Lower leg skin (tissue), 4 donors: ENCODE data around the gene SMC1B. TPM values are rescaled to one million over a fixed set of nuclear protein-coding genes. Genes with fewer than 3 reads are reported as not detected.
"Not testable (repeated sequence)": the region's sequence is repeated elsewhere in the genome, so short reads cannot be mapped to it uniquely, and the experiment has no call there.

Source experiments
- DNase-seq, 2 donors: peaks; one replicate each; pipeline ENCODE4 v3.0.0-alpha.2; 2019; ENCODE audit warnings: low spot score in 2 of 2
- H3K4me3 ChIP-seq: fragments of 200-600 bp; sonication (generic); 2 replicates; pipeline ENCODE4 v1.5.1; 2017; ENCODE audit warnings: mild to moderate bottlenecking, low read depth; ENCODE audit not compliant: poor library complexity, severe bottlenecking
- POLR2A ChIP-seq, 2 donors: fragments of 450-650 bp; IDR thresholded peaks; one replicate each; pipeline ENCODE4 v1.6.1; 2016 to 2017; ENCODE audit warnings: antibody characterized with exemption in 2 of 2, mild to moderate bottlenecking in 1 of 2, moderate library complexity in 1 of 2
- WGBS, 2 donors: methylation state at CpG; one replicate each; pipeline ENCODE4 v1.1.5; 2018; 5-methylcytosine and 5-hydroxymethylcytosine counted together
- intact Hi-C: fragments of 100-400 bp; cut with DNase I; formaldehyde crosslinking; loops from one replicate; pipeline ENCODE4 v1.15.0; 2023; ENCODE audit warnings: low total_unique reads
- total RNA-seq, 4 donors: library from RNA; depleted of rRNA; stranded (reverse); fragments of >200 nt; gene quantifications; one replicate each; pipeline ENCODE4 v1.1.0, GENCODE V29; 2016
- TF ChIP-seq, protein P1 (sequence below), 3 donors: fragments of 450-650 bp; IDR thresholded peaks; one replicate each; pipeline ENCODE4 v1.5.1; 2016; ENCODE audit warnings: antibody characterized with exemption in 3 of 3, mild to moderate bottlenecking in 3 of 3, moderate library complexity in 2 of 3

The SMC1B gene
- total RNA-seq, 4 donors from 2014 or later, result not detected

DNA sequence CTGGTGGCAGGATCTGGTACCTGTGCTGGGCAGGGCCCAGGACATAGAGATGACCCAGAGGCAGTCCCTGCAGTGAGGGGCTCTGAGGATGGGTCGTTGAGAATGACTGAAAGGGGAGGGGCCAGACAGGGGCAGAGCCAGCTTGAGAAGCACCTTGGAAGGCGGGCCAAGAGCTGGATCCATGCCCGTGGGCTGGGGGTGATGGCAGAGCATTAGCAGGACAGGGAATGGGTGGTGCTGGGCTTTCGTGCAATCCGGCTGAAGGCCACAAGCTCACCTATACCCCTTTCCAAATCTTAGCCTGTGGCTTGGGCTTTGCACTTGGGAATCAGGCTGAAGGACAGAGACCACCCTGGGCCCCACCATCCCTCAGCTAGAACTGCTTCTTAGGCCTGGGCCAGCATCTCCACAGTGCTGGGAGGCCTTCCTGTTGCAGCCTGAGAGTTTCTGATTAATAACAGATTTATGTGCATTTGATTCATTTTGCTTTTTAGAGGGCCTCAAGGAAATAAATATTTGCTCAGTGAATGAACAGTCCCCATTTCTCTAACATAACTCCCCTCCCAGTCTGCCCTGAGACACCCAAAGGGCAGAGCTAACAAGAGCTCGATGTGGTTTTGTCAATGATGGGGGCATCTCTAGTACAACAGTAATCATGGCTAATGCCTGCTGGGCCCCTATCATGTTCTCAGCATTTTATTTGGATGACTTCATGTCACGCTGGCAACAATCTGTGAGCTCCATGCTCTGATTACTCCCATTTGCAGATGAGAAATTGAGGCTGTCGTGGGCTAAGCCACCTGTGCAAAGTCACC, 39.4 kb upstream of the SMC1B start:
- no peak for DNase-seq
- intact Hi-C loops, result no loop called here
- no peak for TF ChIP-seq POLR2A (IDR thresholded peaks at IDR 0.05)
- TF ChIP-seq, protein P1, sequence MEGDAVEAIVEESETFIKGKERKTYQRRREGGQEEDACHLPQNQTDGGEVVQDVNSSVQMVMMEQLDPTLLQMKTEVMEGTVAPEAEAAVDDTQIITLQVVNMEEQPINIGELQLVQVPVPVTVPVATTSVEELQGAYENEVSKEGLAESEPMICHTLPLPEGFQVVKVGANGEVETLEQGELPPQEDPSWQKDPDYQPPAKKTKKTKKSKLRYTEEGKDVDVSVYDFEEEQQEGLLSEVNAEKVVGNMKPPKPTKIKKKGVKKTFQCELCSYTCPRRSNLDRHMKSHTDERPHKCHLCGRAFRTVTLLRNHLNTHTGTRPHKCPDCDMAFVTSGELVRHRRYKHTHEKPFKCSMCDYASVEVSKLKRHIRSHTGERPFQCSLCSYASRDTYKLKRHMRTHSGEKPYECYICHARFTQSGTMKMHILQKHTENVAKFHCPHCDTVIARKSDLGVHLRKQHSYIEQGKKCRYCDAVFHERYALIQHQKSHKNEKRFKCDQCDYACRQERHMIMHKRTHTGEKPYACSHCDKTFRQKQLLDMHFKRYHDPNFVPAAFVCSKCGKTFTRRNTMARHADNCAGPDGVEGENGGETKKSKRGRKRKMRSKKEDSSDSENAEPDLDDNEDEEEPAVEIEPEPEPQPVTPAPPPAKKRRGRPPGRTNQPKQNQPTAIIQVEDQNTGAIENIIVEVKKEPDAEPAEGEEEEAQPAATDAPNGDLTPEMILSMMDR (IDR thresholded peaks at IDR 0.05), result no peak
- H3K4me3 ChIP-seq, result no peak overlapping the region
- WGBS, 2 donors, result 65 to 70% methylated on average over 8 of the region's 8 CpGs

DNA sequence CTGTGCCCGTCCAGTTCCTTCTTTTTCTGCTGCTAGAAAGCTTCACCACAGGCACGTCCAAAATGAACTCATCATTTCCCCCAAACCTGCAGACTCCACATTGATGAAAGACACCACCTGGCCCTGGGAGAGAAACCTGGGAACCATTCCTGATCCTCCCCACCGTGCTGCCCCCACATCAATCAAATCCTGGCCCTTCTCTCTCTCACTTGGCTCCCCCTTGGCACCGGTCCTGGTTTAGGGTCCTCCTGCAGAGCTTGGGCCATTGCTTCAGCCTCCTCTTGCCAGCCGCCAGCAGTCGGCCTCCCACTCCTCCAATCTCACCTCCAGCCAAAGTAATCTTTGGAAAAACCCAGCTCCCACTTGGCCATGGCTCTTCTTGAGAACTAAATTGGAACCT, 38.6 kb upstream of the SMC1B start:
- WGBS, 2 donors, result 69 to 83% methylated on average over 6 of the region's 6 CpGs
- no peak overlapping the region for H3K4me3 ChIP-seq
- TF ChIP-seq POLR2A (IDR thresholded peaks at IDR 0.05), result no peak
- TF ChIP-seq, protein P1 (IDR thresholded peaks at IDR 0.05), result no peak
- no peak for DNase-seq
- intact Hi-C loops, result no loop called here

DNA sequence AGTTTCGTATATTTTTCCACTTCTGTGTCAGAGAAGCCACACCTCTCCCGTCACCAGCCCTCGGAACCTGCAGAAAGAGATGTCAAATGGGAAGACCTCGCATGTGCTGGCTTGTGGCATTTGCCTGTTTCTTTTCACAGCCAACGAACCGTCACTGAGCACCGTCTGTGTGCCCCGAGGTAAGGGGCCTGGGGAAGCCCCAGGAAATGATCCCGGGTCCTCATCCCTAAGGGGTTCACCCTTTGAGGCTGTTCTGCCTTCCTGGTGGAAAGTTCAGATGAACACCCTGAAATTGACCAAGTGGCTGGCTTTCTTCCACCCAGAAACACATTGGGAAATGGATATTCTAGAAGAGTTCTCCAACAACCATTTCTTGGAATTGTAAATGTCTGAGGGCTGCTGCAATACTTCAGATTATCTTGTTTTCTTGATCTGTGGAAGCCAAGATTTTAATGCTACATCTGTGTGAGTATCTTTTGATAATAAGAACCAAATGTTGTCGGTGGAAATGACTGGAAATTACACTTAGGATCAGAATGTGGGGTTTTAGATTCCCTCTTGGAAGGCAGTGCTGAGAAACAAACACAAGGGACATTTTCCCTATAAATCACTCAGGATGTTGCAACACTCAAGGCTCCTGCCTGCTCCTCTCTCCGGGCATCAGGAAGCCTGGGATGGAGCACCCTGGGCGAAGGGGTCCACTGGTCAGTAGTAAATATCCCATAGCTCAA, 37.7 kb upstream of the SMC1B start:
- H3K4me3 ChIP-seq, result no peak overlapping the region
- TF ChIP-seq, protein P1 (IDR thresholded peaks at IDR 0.05), result no peak
- TF ChIP-seq POLR2A (IDR thresholded peaks at IDR 0.05), result no peak
- WGBS, 2 donors, result 35 to 37% methylated on average over 12 of the region's 12 CpGs
- peak; percentile 77 to 90 for DNase-seq
- intact Hi-C loops, result no loop called here

DNA sequence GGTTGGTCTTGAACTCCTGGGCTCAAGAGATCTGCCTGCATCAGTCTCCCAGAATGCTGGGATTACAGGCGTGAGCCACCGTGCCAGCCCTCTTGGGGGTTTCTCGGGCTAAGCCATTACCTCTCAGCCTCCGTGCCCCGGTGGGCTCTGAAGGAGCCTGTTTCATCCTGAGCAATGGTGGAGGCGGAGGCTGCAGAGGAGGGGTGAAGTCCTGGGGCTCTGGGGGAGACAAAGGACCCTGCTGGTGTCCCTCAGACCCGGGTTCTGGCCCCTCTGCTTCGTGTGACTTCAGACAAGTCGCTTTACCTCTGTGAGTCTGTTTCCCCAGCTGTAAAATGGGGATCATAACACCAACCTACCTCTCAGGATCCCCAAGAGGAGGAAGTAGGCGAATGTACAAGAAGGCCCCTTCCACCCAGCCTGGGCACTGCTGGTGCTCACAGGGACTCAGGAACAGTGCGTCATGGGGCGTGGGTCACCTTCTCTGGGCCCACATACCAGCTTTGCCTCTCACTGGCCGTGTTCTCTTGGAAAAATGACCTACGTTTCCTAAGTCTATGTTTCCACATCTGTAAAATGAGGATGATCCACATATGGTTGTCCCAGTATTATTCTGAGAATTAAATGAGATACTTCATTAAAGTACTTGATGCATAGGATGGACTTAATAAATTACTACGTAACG, 36.8 kb upstream of the SMC1B start:
- intact Hi-C loops, result no loop called here

GRCh38 chr22:45449442-45449841, 36.0 kb upstream of the SMC1B start:
- WGBS, 2 donors, result 94 to 96% methylated on average over 5 of the region's 5 CpGs
- intact Hi-C loops, DNase-seq: not testable (repeated sequence)

More for the DNA sequence above, 36.8 kb upstream of the SMC1B start:
- 85 to 87% methylated on average over 16 of the region's 16 CpGs for WGBS, 2 donors
- TF ChIP-seq, protein P1 (IDR thresholded peaks at IDR 0.05), result no peak
- TF ChIP-seq POLR2A (IDR thresholded peaks at IDR 0.05), result no peak
- DNase-seq, result no peak
- H3K4me3 ChIP-seq, result no peak overlapping the region

DNA sequence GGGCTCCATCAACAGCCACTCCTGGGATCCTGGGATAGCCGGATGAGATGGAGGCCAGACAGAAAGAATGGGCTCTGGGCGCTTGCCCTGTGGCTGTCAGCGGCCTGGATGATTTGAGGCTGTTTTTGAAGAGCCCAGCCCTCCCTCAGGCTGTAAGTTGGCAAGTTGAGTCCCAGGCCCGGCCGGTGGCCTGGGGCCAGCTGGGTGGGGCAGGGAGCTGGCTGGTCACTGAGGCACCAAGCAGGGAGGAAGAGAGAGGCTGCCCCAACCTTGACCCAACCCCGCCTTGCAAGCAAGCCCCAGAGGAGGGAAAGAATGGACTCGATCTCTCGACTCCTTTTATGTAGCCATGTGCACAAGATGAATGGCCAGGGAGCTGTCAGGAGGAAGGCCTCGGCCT, 35.0 kb upstream of the SMC1B start:
- DNase-seq, result peak; percentile 76 to 95
- WGBS, 2 donors, result 48 to 52% methylated on average over 9 of the region's 9 CpGs
- intact Hi-C loops, result no loop called here
- no peak for TF ChIP-seq POLR2A (IDR thresholded peaks at IDR 0.05)
- TF ChIP-seq, protein P1 (IDR thresholded peaks at IDR 0.05), result no peak
- no peak overlapping the region for H3K4me3 ChIP-seq

More at GRCh38 chr22:45449442-45449841, 36.0 kb upstream of the SMC1B start:
- H3K4me3 ChIP-seq, result not testable (repeated sequence)

GRCh38 chr22:45447596-45447995, 34.2 kb upstream of the SMC1B start:
- WGBS, 2 donors, result 85 to 90% methylated on average over 4 of the region's 4 CpGs
- intact Hi-C loops, DNase-seq, H3K4me3 ChIP-seq: not testable (repeated sequence)
